ENCODE data around the gene ELMO1.

ELMO1 gene

GRCh38 chr7:36939816-36940215 lies 508.8 kb downstream of the ELMO1 start:
- Mint-ChIP-seq H3K4me1 (ENCODE audit: low read depth in 2 of 2) (peaks cover 4 to 15% of the 10 kb centered on the region in 2 donors), H3K27ac (no peak overlapping the region), H3K27me3 (no peaks in the 10 kb centered on the region), H3K9me3 (peaks cover 14 to 20% of the 10 kb centered on the region in 2 donors), H3K4me3 (no peak overlapping the region), H3K36me3 (ENCODE audit: insufficient read depth) (no peaks in the 10 kb centered on the region)
- no peak for ATAC-seq (replicated peaks)
- DNase-seq: no peak

GRCh38 chr7:36937754-36938563 lies 510.7 kb downstream of the ELMO1 start:
- Mint-ChIP-seq H3K36me3 (ENCODE audit: insufficient read depth) (no peaks in the 10 kb centered on the region), H3K27me3 (no peaks in the 10 kb centered on the region), H3K4me1 (ENCODE audit: low read depth in 2 of 2) (peaks cover 6 to 12% of the 10 kb centered on the region in 2 donors), H3K4me3 (peak overlapping the region; percentile 15 to 33), H3K27ac (peak overlapping the region in 1 of 2 donors; percentile 72), H3K9me3 (peaks cover 6 to 11% of the 10 kb centered on the region in 2 donors)
- peak in 1 of 3 experiments; percentile 3 for DNase-seq
- peak; percentile 67 for ATAC-seq (replicated peaks)

- H3K9me3 Mint-ChIP-seq: no peaks in the 10 kb centered on the region
- H3K4me1 Mint-ChIP-seq (ENCODE audit: low read depth in 2 of 2): peaks cover 4 to 12% of the 10 kb centered on the region in 2 donors
- H3K4me3 Mint-ChIP-seq: no peak overlapping the region
- no peak for ATAC-seq (replicated peaks)
- no peak overlapping the region for H3K27ac Mint-ChIP-seq
- DNase-seq: no peak
- no peaks in the 10 kb centered on the region for H3K27me3 Mint-ChIP-seq
- H3K36me3 Mint-ChIP-seq (ENCODE audit: insufficient read depth): no peaks in the 10 kb centered on the region
Measured at GRCh38 chr7:36931892-36932291, 516.8 kb downstream of the ELMO1 start.

GRCh38 chr7:36929791-36930190 lies 518.9 kb downstream of the ELMO1 start:
- H3K36me3 Mint-ChIP-seq (ENCODE audit: insufficient read depth): no peaks in the 10 kb centered on the region
- peaks cover 8 to 12% of the 10 kb centered on the region in 2 donors for H3K4me1 Mint-ChIP-seq (ENCODE audit: low read depth in 2 of 2)

GRCh38 chr7:36928718-36929117 lies 519.9 kb downstream of the ELMO1 start:
- H3K36me3 Mint-ChIP-seq (ENCODE audit: insufficient read depth): peaks cover 3% of the 10 kb centered on the region
- no peaks in the 10 kb centered on the region for H3K27me3 Mint-ChIP-seq
- ATAC-seq (replicated peaks) (no peak), DNase-seq (no peak)
- no peak overlapping the region for H3K4me3 Mint-ChIP-seq
- H3K27ac Mint-ChIP-seq: no peak overlapping the region
- H3K9me3 Mint-ChIP-seq: no peaks in the 10 kb centered on the region
- peaks cover 5 to 13% of the 10 kb centered on the region in 2 donors for H3K4me1 Mint-ChIP-seq (ENCODE audit: low read depth in 2 of 2)

More at GRCh38 chr7:36929791-36930190, 518.9 kb downstream of the ELMO1 start:
- Mint-ChIP-seq H3K4me3 (no peak overlapping the region), H3K9me3 (no peaks in the 10 kb centered on the region), H3K27ac (no peak overlapping the region), H3K27me3 (no peaks in the 10 kb centered on the region)
- ATAC-seq (replicated peaks): no peak
- DNase-seq: no peak

GRCh38 chr7:36928311-36928710 lies 520.4 kb downstream of the ELMO1 start:
- ATAC-seq (replicated peaks): no peak
- Mint-ChIP-seq H3K27ac (peak overlapping the region in 1 of 2 donors; percentile 30), H3K36me3 (ENCODE audit: insufficient read depth) (peaks cover 3% of the 10 kb centered on the region)

GRCh38 chr7:36925691-36926090 lies 523.0 kb downstream of the ELMO1 start:
- H3K9me3 Mint-ChIP-seq: no peaks in the 10 kb centered on the region
- no peak overlapping the region for H3K4me3 Mint-ChIP-seq
- H3K36me3 Mint-ChIP-seq (ENCODE audit: insufficient read depth): peaks cover 3% of the 10 kb centered on the region
- ATAC-seq (replicated peaks) (no peak), DNase-seq (no peak)
- H3K4me1 Mint-ChIP-seq (ENCODE audit: low read depth in 2 of 2): peaks cover 4 to 8% of the 10 kb centered on the region in 2 donors
- H3K27me3 Mint-ChIP-seq: no peaks in the 10 kb centered on the region
- H3K27ac Mint-ChIP-seq: peak overlapping the region; percentile 15 to 48

More at GRCh38 chr7:36928311-36928710, 520.4 kb downstream of the ELMO1 start:
- Mint-ChIP-seq H3K9me3 (no peaks in the 10 kb centered on the region), H3K4me1 (ENCODE audit: low read depth in 2 of 2) (peaks cover 5 to 12% of the 10 kb centered on the region in 2 donors), H3K27me3 (no peaks in the 10 kb centered on the region), H3K4me3 (no peak overlapping the region)
- DNase-seq: no peak

GRCh38 chr7:36925207-36925606 lies 523.5 kb downstream of the ELMO1 start:
- no peak for DNase-seq
- Mint-ChIP-seq H3K4me3 (no peak overlapping the region), H3K27ac (peak overlapping the region; percentile 15 to 35), H3K9me3 (no peaks in the 10 kb centered on the region), H3K27me3 (no peaks in the 10 kb centered on the region), H3K4me1 (ENCODE audit: low read depth in 2 of 2) (peaks cover 4 to 8% of the 10 kb centered on the region in 2 donors), H3K36me3 (ENCODE audit: insufficient read depth) (peaks cover 3% of the 10 kb centered on the region)
- no peak for ATAC-seq (replicated peaks)

- peak overlapping the region in 1 of 2 donors; percentile 15 for H3K27ac Mint-ChIP-seq
- no peaks in the 10 kb centered on the region for H3K27me3 Mint-ChIP-seq
- no peaks in the 10 kb centered on the region for H3K9me3 Mint-ChIP-seq
- peaks cover 3% of the 10 kb centered on the region for H3K36me3 Mint-ChIP-seq (ENCODE audit: insufficient read depth)
- H3K4me3 Mint-ChIP-seq: no peak overlapping the region
- DNase-seq (no peak), ATAC-seq (replicated peaks) (no peak)
- H3K4me1 Mint-ChIP-seq (ENCODE audit: low read depth in 2 of 2): peaks cover 4 to 8% of the 10 kb centered on the region in 2 donors
Measured at GRCh38 chr7:36923943-36924436, 524.7 kb downstream of the ELMO1 start.

GRCh38 chr7:36923185-36923584 lies 525.5 kb downstream of the ELMO1 start:
- peaks cover 3% of the 10 kb centered on the region for H3K36me3 Mint-ChIP-seq (ENCODE audit: insufficient read depth)
- no peaks in the 10 kb centered on the region for H3K27me3 Mint-ChIP-seq
- ATAC-seq (replicated peaks) (no peak), DNase-seq (no peak)
- H3K4me3 Mint-ChIP-seq: no peak overlapping the region
- H3K9me3 Mint-ChIP-seq: no peaks in the 10 kb centered on the region
- peaks cover 4% of the 10 kb centered on the region in 2 donors for H3K4me1 Mint-ChIP-seq (ENCODE audit: low read depth in 2 of 2)
- H3K27ac Mint-ChIP-seq: no peak overlapping the region

GRCh38 chr7:36920433-36920832 lies 528.2 kb downstream of the ELMO1 start:
- ATAC-seq (replicated peaks) (no peak), DNase-seq (no peak)
- no peak overlapping the region for H3K4me3 Mint-ChIP-seq
- peak overlapping the region in 1 of 2 donors; percentile 10 for H3K27ac Mint-ChIP-seq
- no peaks in the 10 kb centered on the region for H3K27me3 Mint-ChIP-seq
- H3K36me3 Mint-ChIP-seq (ENCODE audit: insufficient read depth): peaks cover 3% of the 10 kb centered on the region
- H3K9me3 Mint-ChIP-seq: no peaks in the 10 kb centered on the region
- H3K4me1 Mint-ChIP-seq (ENCODE audit: low read depth in 2 of 2): peaks cover 4 to 6% of the 10 kb centered on the region in 2 donors

- H3K27me3 Mint-ChIP-seq: no peaks in the 10 kb centered on the region
- H3K9me3 Mint-ChIP-seq: no peaks in the 10 kb centered on the region
- H3K27ac Mint-ChIP-seq: peak overlapping the region in 1 of 2 donors; percentile 10
- DNase-seq: no peak
- H3K4me1 Mint-ChIP-seq (ENCODE audit: low read depth in 2 of 2): peaks cover 6 to 8% of the 10 kb centered on the region in 2 donors
- peaks cover 3% of the 10 kb centered on the region for H3K36me3 Mint-ChIP-seq (ENCODE audit: insufficient read depth)
- no peak overlapping the region for H3K4me3 Mint-ChIP-seq
- no peak for ATAC-seq (replicated peaks)
Measured at GRCh38 chr7:36919738-36920137, 528.9 kb downstream of the ELMO1 start.

GRCh38 chr7:36918591-36918990 lies 530.1 kb downstream of the ELMO1 start:
- Mint-ChIP-seq H3K4me3 (no peak overlapping the region), H3K36me3 (ENCODE audit: insufficient read depth) (peaks cover 4% of the 10 kb centered on the region), H3K4me1 (ENCODE audit: low read depth in 2 of 2) (peaks cover 7% of the 10 kb centered on the region in 2 donors), H3K27me3 (no peaks in the 10 kb centered on the region), H3K9me3 (no peaks in the 10 kb centered on the region), H3K27ac (no peak overlapping the region)
- ATAC-seq (replicated peaks) (no peak), DNase-seq (no peak)

- no peak overlapping the region for H3K4me3 Mint-ChIP-seq
- H3K36me3 Mint-ChIP-seq (ENCODE audit: insufficient read depth): peaks cover 4% of the 10 kb centered on the region
- H3K27me3 Mint-ChIP-seq: no peaks in the 10 kb centered on the region
- no peak for DNase-seq
- ATAC-seq (replicated peaks): no peak
- H3K9me3 Mint-ChIP-seq: no peaks in the 10 kb centered on the region
- no peak overlapping the region for H3K27ac Mint-ChIP-seq
- peaks cover 20 to 22% of the 10 kb centered on the region in 2 donors for H3K4me1 Mint-ChIP-seq (ENCODE audit: low read depth in 2 of 2)
Measured at GRCh38 chr7:36916619-36917018, 532.0 kb downstream of the ELMO1 start.

Data from effector memory CD8-positive, alpha-beta T cell (primary cell).